ENCODE results near the gene BAIAP2. TPM values are rescaled to one million over a fixed set of nuclear protein-coding genes. Genes with fewer than 3 reads are reported as not detected.

BAIAP2 gene
- total and polyA plus RNA-seq, 10 of the 15 experiments (the other 5 are each of a cell fraction or from before 2014, with no cell fraction given) = 0.15 to 1.2 (median 0.46) TPM; not detected in 2

DNA sequence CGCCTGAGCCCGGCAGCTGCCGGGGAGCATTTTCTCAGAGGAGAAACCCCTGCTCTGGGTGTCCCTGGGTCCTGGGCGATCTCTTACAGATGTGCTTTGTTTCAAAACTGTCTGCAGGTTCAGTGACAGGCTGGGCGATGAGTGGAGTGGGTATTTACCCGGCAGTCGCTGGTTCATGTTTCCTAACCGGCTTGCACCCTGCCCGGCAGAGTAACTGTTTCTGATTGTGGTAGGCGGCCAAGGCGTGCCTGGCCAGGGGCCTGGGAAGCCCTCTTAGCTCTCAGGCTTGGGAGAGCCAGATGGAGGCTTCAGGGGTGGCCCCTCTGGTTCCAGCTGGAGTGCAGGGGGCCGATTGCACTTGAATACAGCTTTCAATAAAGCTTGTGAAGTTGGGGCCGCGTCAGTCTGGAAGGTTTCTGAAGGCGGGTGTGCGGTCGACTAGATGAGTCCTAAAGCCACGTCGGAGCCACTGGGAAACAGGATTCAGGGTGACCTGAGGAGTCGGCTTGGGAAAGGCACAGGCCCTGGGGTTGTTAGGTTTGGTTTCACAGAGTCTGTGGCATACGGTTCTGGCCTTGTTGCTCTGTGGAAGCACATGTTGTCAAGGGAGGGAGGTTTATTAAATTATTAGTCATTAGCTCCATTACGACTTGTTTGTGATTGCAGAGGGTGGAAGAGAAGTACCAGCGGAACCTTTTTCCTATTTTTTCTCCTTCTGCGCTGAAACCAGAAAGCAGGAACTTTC lies 1.4 kb downstream of the BAIAP2 start (continued):
- TF ChIP-seq, protein P1, sequence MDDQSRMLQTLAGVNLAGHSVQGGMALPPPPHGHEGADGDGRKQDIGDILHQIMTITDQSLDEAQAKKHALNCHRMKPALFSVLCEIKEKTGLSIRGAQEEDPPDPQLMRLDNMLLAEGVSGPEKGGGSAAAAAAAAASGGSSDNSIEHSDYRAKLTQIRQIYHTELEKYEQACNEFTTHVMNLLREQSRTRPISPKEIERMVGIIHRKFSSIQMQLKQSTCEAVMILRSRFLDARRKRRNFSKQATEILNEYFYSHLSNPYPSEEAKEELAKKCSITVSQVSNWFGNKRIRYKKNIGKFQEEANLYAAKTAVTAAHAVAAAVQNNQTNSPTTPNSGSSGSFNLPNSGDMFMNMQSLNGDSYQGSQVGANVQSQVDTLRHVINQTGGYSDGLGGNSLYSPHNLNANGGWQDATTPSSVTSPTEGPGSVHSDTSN (IDR thresholded peaks at IDR 0.05; ENCODE audit: insufficient replicate concordance, low read depth, low read length) = no peak

DNA sequence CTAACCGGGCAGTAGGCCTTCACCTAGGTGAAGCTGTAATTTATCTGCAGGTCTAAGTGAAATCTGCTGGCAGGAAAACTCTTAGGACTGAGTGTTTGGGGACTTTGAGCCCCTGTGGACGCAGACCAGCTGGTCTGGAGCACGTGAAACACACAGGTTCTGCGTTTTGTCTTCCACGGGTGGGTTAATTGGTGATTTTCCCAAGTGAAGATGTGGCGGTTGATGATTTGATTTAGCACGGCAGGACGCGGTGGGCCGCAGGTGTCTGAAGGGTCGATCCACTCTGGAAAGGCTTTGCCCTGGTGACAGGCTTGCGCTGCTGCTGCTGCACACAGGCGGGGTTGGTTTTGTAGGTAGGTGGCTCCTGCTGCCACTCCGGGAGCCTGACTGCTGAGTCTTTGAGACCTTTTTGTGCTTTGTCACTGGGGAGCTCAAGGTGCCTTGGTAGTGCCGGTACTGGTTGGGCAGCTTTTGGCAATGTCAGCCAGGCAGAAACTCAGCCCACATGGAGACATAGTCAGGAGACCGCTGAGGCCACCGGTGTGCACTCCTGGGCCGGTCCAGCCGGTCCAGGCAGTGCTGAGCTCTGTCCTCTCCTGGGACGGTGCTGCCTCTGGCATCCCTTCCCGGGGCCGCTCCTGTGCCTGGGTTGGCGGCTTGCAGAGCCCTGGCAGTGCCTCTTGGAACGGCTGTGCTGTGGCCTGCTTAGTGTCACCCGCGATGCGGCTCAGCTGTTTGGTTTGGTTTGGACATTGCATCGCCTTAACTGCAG lies 2.3 kb downstream of the BAIAP2 start:
- DNase-seq (ENCODE audit: low read depth, low spot score) (no peak), FAIRE-seq (no peak), ATAC-seq (no peak)
- Histone ChIP-seq H3K79me2 (ENCODE audit: control insufficient read depth, insufficient read depth, low read length) (no peaks in the 10 kb centered on the region), H3K4me2 (ENCODE audit: control insufficient read depth, insufficient read depth) (no peak overlapping the region), H2AFZ (ENCODE audit: control insufficient read depth, low read depth, low read length) (no peak overlapping the region), H3K27me3 (replicated peaks in 1 of 2; ENCODE audit: control insufficient read depth in 2 of 2, insufficient read depth in 2 of 2, low read length in 1 of 2) (peaks cover 5 to 11% of the 10 kb centered on the region in 2 experiments), H3K4me3 (no peak overlapping the region), H3K9me3 (replicated peaks; ENCODE audit: control insufficient read depth, insufficient read depth, low read length) (no peaks in the 10 kb centered on the region), H3K36me3 (ENCODE audit: control insufficient read depth in 2 of 2, insufficient read depth in 2 of 2, low read length in 1 of 2) (no peaks in the 10 kb centered on the region), H3K4me1 (ENCODE audit: control insufficient read depth, insufficient read depth, low read length) (no peaks in the 10 kb centered on the region), H3K9ac (ENCODE audit: control insufficient read depth, insufficient read depth, low read length) (no peak overlapping the region), H4K20me1 (ENCODE audit: control insufficient read depth, insufficient read depth) (no peaks in the 10 kb centered on the region), H3K27ac (ENCODE audit: control insufficient read depth, insufficient read depth) (no peak overlapping the region)
- in situ Hi-C loops (cut with MboI) (no loop called here), intact Hi-C loops (cut with micrococcal nuclease; ENCODE audit: unreplicated experiment) (no loop called here)
- SMC1A ChIA-PET (ENCODE audit: uncharacterized antibody, unreplicated experiment) = no interaction called here
- RAD21 ChIA-PET (ENCODE audit: unreplicated experiment) = no interaction called here
- CTCF ChIA-PET = no interaction called here
- no TSS peak for BruUV-seq (replicated peaks)
- POLR2A ChIA-PET = no interaction called here
- WGBS (ENCODE audit: insufficient coverage, insufficient replicate concordance, low lambda C conversion rate, missing lambda C conversion rate) = 66% methylated on average over 28 of the region's 28 CpGs
- TF ChIP-seq ESRRA (IDR thresholded peaks at IDR 0.05; ENCODE audit: low read length) (no peak), RCOR1 (conservative IDR thresholded peaks at IDR 0.05; ENCODE audit: low read depth, low read length) (no peak), TCF7 (IDR thresholded peaks at IDR 0.05; ENCODE audit: borderline replicate concordance) (no peak), MYB (IDR thresholded peaks at IDR 0.05; ENCODE audit: borderline replicate concordance, low read depth, low read length) (no peak), TAF1 (IDR thresholded peaks at IDR 0.05; ENCODE audit: borderline replicate concordance, low read depth, low read length) (no peak), CHD1 (IDR thresholded peaks at IDR 0.05; ENCODE audit: low read depth, low read length) (no peak), FOXK2 (IDR thresholded peaks at IDR 0.05) (no peak), HDAC2 (IDR thresholded peaks at IDR 0.05) (no peak), SMAD5 (IDR thresholded peaks at IDR 0.05; ENCODE audit: low read depth) (no peak), GATAD2B (conservative IDR thresholded peaks at IDR 0.05; ENCODE audit: low read depth) (no peak), FOXM1 (IDR thresholded peaks at IDR 0.05; ENCODE audit: low read depth, low read length) (no peak)
- TF ChIP-seq, protein P2, sequence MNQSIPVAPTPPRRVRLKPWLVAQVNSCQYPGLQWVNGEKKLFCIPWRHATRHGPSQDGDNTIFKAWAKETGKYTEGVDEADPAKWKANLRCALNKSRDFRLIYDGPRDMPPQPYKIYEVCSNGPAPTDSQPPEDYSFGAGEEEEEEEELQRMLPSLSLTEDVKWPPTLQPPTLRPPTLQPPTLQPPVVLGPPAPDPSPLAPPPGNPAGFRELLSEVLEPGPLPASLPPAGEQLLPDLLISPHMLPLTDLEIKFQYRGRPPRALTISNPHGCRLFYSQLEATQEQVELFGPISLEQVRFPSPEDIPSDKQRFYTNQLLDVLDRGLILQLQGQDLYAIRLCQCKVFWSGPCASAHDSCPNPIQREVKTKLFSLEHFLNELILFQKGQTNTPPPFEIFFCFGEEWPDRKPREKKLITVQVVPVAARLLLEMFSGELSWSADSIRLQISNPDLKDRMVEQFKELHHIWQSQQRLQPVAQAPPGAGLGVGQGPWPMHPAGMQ (IDR thresholded peaks at IDR 0.05; ENCODE audit: borderline replicate concordance) = no peak
- TF ChIP-seq, protein P3, sequence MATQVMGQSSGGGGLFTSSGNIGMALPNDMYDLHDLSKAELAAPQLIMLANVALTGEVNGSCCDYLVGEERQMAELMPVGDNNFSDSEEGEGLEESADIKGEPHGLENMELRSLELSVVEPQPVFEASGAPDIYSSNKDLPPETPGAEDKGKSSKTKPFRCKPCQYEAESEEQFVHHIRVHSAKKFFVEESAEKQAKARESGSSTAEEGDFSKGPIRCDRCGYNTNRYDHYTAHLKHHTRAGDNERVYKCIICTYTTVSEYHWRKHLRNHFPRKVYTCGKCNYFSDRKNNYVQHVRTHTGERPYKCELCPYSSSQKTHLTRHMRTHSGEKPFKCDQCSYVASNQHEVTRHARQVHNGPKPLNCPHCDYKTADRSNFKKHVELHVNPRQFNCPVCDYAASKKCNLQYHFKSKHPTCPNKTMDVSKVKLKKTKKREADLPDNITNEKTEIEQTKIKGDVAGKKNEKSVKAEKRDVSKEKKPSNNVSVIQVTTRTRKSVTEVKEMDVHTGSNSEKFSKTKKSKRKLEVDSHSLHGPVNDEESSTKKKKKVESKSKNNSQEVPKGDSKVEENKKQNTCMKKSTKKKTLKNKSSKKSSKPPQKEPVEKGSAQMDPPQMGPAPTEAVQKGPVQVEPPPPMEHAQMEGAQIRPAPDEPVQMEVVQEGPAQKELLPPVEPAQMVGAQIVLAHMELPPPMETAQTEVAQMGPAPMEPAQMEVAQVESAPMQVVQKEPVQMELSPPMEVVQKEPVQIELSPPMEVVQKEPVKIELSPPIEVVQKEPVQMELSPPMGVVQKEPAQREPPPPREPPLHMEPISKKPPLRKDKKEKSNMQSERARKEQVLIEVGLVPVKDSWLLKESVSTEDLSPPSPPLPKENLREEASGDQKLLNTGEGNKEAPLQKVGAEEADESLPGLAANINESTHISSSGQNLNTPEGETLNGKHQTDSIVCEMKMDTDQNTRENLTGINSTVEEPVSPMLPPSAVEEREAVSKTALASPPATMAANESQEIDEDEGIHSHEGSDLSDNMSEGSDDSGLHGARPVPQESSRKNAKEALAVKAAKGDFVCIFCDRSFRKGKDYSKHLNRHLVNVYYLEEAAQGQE (IDR thresholded peaks at IDR 0.05; ENCODE audit: low read depth, low read length) = no peak
